Measurements from ENCODE around the gene ZNF205. TPM values are rescaled to one million over a fixed set of nuclear protein-coding genes. Genes with fewer than 3 reads are reported as not detected.
A peak's percentile ranks its signal among the peaks of the same experiment; 100 is the strongest.
"Not testable (repeated sequence)": the region's sequence is repeated elsewhere in the genome, so short reads cannot be mapped to it uniquely, and the experiment has no call there.

The ZNF205 gene
- total RNA-seq, 1 experiment from 2014 or later, result 28.4 TPM

- DNase-seq (ENCODE audit: low read depth), result no peak
- in situ Hi-C loops (cut with HindIII; ENCODE audit: low pct_unique_long_range_greater_than_20kb, low sequenced_read_pairs), result no loop called here
These were observed 9.6 kb downstream of the ZNF205 start for GRCh38 chr16:3121851-3122467.

DNA sequence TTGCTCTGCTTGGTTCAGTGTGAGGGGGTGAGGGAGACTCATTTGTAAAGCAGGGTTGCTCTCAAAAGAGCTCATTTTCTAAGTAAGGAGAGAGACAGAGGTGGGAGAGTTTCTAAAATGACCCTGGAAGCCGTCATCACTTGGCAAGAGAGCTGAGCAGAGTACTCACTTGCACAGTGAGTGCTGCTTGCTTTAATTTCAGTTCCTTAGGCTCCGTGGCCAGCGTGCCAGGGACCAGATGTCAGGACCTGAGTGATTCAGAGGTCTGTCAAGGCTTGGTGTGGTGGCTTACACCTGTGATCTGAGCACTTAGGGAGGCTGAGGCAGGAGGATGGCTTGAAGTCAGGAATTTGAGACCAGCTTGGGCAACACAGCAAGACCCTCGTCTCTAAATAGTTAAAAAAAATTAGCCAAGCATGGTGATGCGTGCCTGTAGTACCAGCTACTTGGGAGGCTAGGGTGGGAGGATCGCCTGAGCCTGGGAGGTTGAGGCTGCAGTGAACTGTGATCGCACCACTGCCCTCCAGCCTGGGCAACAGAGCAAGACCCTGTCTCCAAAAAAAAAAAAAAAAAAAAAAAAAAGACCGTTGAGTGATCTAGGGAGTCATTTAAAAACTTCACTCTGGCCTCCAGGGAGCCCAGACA, 10.7 kb downstream of the ZNF205 start:
- no peak for DNase-seq (ENCODE audit: low read depth)
- in situ Hi-C loops (cut with HindIII; ENCODE audit: low pct_unique_long_range_greater_than_20kb, low sequenced_read_pairs), result no loop called here

DNA sequence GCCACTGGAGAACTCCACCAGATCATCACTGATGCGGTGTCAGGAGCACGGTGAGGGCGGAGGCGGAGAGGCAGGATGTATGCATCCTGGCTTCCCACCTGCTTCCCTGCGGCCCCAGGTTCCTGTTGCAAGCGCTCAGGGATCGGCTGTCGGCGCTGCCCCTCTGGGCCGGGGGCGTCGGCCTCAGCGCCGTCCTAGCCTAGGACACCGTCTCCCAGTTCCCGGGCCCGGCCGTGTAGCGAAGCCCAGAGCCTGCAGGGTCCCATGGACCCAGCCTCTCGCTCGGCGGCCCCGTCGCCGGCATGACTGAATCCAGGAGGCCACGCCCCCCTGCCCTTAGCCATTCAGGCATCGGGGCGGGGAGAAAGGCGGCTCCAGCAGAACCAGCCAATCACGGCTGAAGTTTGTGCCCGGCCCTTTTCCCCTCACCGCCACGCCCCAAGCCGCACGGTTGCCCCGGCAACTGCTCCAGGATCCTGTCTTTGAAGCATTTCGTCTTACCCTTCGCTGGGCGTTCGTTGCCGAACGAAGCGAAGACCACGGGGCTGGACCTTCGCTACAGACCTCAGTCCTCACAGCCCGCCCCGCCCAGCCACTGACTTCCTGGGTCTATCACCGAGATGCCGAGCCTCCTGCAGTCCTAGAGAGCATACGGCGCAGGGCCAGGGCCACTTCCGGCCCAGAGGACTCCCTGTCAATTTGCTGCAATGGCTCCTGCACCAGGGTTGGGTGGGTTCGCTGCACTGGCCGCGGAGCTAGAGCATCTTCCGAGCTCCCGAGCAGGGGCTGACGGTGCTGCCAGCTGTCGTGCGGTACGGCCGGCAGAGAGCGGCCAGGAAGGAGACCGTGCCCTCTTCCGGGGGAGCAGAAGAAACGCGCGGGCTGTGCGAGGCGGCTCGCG, 11.8 kb downstream of the ZNF205 start:
- in situ Hi-C loops (cut with HindIII; ENCODE audit: low pct_unique_long_range_greater_than_20kb, low sequenced_read_pairs), result no loop called here

DNA sequence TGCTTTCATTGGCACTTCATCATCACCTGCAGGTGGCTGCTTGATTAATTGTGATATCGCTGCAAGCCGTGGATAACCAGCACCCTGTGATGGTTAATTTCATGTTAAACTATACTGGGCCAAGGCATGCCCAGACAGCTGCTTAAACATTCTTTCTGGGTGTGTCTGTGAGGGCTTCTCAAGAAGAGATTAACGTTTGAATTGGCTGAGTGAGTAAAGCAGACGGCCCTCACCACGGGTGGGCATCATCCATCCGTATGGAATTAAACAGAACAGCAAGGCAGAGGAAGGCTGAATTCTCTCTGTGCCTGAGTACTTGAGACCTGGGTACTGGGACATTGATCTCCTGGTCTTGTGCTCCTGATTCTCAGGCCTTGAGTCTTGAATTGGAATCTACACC, 15.4 kb downstream of the ZNF205 start:
- DNase-seq (ENCODE audit: low read depth), result no peak
- in situ Hi-C loops (cut with HindIII; ENCODE audit: low pct_unique_long_range_greater_than_20kb, low sequenced_read_pairs), result no loop called here

More for the DNA sequence above, 11.8 kb downstream of the ZNF205 start:
- DNase-seq (ENCODE audit: low read depth), result peak; percentile 99

DNA sequence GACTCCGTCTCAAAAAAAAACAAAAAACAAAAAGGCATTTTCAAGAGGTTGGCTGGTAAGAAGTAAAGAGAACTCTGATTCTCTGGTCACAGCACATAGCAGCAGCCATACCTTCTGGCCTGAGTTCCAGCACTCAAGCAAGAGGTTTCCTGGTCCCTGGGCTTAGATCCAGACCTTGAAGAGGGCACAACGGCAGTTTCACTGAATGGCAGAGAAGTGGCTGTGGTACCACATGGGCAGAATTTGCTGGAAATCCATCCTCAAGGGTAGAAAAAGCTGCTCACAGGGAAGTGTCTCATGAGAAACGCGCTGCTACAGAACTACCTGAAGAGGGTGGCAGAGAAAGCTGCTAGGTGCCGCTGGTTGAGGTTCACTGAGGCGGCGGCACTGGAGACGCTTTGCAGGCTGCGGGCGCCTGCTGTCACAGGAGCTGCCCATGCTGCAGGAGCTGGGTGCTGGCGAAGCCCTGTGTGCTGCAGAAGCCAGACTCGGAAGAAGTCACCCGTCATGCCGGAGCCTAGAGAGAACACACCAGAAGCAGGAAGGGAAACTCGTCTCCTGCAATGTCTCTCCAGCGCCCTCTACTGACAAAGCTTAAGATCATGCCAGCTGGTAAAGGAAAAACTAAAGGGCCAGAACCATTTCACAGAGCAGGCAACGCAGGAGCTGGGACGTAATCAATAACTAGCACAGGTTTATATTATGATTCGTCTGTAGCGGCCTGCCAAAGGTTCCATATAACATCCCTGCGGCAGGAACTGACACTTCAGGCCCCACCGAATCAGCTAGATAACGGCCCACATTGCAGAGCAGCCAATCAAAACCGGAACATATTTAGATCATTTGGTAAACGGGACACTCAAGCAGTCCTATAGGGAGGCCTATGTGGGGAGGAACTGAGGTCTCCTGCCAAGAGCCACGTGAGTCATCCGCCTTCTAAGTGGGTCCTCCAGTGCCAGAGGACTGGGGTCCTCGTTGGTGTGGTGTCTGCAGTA, 17.0 kb downstream of the ZNF205 start:
- in situ Hi-C loops (cut with HindIII; ENCODE audit: low pct_unique_long_range_greater_than_20kb, low sequenced_read_pairs), result no loop called here

DNA sequence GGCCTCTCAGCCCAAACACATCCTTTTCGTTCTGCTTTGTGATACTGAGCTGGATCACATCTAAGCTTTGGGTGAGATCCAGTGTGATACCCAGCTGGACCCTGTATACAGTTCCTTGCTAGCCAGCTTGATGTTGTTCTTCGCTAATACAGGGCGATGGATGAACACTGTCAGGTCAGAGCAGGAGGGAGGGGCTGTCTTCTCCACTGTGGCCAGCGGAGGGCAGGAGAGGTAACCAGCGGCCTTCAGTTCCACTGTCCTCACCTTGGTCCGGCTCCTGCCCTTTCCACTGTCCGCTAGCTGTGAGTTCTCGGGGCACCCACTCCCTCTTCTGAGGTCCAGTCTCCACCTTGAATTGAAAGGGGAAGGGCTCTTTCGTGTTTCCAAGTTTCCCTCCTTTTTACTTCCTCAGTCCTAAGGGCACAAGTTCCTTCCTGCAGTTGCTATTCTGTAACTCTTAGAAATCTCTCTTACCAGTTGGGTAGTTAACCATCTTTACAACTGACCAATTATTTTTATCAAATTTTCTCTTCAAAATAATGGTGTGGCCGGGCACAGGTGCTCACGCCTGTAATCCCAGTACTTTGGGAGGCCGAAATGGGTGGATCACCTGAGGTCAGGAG, 19.5 kb downstream of the ZNF205 start:
- in situ Hi-C loops (cut with HindIII; ENCODE audit: low pct_unique_long_range_greater_than_20kb, low sequenced_read_pairs), result no loop called here
- DNase-seq (ENCODE audit: low read depth), result peak; percentile 67

More for the DNA sequence above, 17.0 kb downstream of the ZNF205 start:
- DNase-seq (ENCODE audit: low read depth), result peak; percentile 88

DNA sequence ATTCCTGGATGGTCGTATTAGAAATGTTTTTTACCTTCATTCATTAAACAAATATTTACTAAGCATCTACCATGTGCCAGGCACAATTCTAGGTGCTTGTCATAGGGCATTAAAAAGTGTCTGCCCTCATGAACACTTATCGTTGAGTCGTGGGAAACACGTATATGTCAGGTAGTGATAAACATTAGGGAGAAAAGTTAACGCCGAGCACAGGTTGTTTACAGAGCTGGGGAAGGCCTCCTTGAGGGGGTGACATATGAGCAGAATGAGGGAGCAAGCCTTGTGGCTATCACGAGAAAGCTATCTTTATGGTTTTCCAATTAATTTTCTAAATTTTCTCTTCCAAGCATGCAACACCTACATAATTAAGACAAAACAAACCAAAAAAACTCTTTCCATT, 21.5 kb downstream of the ZNF205 start:
- in situ Hi-C loops (cut with HindIII; ENCODE audit: low pct_unique_long_range_greater_than_20kb, low sequenced_read_pairs), result no loop called here
- DNase-seq (ENCODE audit: low read depth), result no peak

GRCh38 chr16:3134338-3135125, 22.1 kb downstream of the ZNF205 start, which contains the start of gene ZNF213:
Gene ZNF213 (plus strand): TSS chr16:3135029. CDS start chr16:3137281, 2,252 bp downstream.
- in situ Hi-C loops (cut with HindIII; ENCODE audit: low pct_unique_long_range_greater_than_20kb, low sequenced_read_pairs), result no loop called here
- DNase-seq (ENCODE audit: low read depth), result peak; percentile 99

DNA sequence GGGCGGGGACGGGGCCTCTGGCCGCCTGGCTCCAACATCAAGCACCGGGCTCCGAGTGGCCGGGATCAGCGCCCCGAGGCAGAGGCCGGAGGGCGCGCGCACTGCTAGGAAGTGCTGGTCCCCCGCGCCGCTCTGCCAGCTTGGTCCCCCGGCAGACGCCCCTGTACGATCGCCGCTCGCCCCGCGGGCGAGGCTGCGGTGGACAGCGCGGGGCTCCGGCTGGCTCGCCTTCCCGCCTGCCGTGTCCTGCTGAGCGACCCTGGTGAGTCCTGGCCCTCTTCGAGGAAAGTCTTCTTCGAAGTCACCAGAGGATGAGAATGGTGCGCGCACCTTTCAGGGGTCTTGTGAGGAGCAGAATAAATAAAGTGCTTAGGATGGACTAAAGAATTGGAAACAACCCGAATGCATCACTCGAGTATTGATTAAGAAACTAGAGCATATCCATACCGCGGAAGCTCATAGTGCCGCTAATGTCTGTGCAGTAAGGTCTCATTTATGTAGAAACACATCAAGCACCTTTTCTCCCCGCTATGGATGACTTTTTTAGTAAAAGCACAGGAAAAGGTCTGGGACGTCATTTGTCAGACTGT, 22.8 kb downstream of the ZNF205 start:
- in situ Hi-C loops (cut with HindIII; ENCODE audit: low pct_unique_long_range_greater_than_20kb, low sequenced_read_pairs), result no loop called here
- DNase-seq (ENCODE audit: low read depth), result peak; percentile 66

- no peak for DNase-seq (ENCODE audit: low read depth)
- in situ Hi-C loops (cut with HindIII; ENCODE audit: low pct_unique_long_range_greater_than_20kb, low sequenced_read_pairs), result no loop called here
These were observed 24.9 kb downstream of the ZNF205 start for GRCh38 chr16:3137267-3137666.

DNA sequence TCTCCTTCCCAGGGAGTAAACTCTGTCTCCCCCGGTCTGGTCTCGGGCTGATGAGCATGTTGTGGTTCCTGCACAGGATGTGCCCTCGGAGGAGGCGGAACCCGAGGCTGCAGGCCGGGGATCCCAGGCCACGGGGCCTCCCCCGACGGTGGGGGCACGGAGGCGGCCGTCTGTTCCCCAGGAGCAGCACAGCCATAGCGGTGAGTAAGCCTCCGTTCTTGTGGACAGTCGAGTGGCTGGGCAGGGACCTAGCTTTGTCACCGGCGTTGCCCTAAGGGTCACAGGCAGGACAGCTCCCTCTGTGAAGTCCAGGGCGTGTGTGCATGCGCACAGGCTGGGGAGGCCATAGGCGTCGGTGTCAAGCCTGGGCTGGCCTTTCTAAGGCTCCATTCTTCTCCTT, 26.0 kb downstream of the ZNF205 start:
- in situ Hi-C loops (cut with HindIII; ENCODE audit: low pct_unique_long_range_greater_than_20kb, low sequenced_read_pairs), result no loop called here
- no peak for DNase-seq (ENCODE audit: low read depth)

DNA sequence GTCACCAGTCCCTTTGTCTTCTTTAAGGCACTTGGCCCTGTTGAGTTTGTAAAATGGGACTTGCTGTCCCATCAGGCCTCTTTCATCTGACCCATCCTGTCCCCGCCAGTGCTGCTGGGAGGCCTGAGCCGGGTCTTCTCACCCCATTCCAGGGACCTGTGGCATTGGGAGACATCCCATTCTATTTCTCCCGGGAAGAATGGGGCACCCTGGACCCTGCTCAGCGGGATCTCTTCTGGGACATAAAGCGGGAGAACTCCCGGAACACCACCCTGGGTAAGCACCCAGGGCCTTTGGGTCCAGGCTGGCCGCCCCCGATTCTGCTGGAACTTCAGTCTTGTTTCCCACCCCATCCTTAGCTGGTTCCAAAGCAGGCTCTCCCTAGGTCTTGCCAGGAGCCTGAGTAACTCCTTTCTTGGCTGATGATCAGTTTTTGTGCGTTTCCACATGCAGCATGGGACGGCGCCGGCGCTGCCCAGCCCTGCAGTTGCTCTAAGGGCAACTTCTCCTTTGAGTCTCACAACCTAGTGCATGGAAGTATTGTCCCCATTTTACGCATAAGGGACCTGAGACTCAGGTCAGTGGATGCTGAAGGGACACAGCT, 26.5 kb downstream of the ZNF205 start:
- DNase-seq (ENCODE audit: low read depth), result no peak
- in situ Hi-C loops (cut with HindIII; ENCODE audit: low pct_unique_long_range_greater_than_20kb, low sequenced_read_pairs), result no loop called here

- DNase-seq (ENCODE audit: low read depth); in situ Hi-C loops (cut with HindIII; ENCODE audit: low pct_unique_long_range_greater_than_20kb, low sequenced_read_pairs): not testable (repeated sequence)
These were observed 27.2 kb downstream of the ZNF205 start for GRCh38 chr16:3139561-3139960.

DNA sequence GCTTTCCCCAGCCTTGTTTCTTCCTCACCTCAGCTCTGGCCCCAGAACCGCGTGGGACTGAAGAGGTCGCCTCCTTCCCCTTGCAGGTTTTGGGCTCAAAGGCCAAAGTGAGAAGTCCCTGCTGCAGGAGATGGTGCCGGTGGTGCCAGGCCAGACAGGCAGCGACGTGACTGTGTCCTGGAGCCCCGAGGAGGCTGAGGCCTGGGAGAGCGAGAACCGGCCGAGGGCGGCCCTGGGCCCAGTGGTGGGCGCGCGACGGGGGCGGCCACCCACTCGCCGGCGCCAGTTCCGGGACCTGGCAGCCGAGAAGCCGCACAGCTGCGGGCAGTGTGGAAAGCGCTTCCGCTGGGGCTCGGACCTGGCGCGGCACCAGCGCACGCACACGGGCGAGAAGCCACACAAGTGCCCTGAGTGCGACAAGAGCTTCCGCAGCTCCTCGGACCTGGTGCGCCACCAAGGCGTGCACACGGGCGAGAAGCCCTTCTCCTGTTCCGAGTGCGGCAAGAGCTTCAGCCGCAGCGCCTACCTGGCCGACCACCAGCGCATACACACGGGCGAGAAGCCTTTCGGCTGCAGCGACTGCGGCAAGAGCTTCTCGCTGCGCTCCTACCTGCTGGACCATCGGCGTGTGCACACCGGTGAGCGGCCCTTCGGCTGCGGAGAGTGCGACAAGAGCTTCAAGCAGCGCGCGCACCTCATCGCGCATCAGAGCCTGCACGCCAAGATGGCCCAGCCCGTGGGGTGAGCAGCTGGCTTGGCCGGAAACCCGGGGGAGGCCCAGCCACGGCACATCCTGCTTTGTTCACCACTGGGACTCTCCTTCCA, 28.4 kb downstream of the ZNF205 start:
- in situ Hi-C loops (cut with HindIII; ENCODE audit: low pct_unique_long_range_greater_than_20kb, low sequenced_read_pairs), result no loop called here
- no peak for DNase-seq (ENCODE audit: low read depth)

- in situ Hi-C loops (cut with HindIII; ENCODE audit: low pct_unique_long_range_greater_than_20kb, low sequenced_read_pairs), result no loop called here
These were observed 29.5 kb downstream of the ZNF205 start for GRCh38 chr16:3141781-3142311.

More at GRCh38 chr16:3141781-3142311, 29.5 kb downstream of the ZNF205 start:
- DNase-seq (ENCODE audit: low read depth), result no peak

Data from Caki2 (cell line).